CD14-positive monocyte (primary cell): ENCODE results near the gene KCNK18. TPM values are rescaled to one million over a fixed set of nuclear protein-coding genes. Genes with fewer than 3 reads are reported as not detected.

Experiments
- DNase-seq, 3 donors: peaks; one replicate each; pipeline ENCODE4 v3.0.0-alpha.2; 2011 to 2022
- H2AFZ ChIP-seq: 2 replicates; pipeline ENCODE4 v1.6.0; 2012; ENCODE audit warnings: mild to moderate bottlenecking, low read depth, low read length, inconsistent platforms; ENCODE audit not compliant: insufficient read depth, poor library complexity, severe bottlenecking
- H3K27ac ChIP-seq, 2 donors: 1 replicate in 1 of 2; 2 replicates in 1 of 2; pipeline ENCODE4 v1.5.1; 2012 to 2013; ENCODE audit warnings: low read length in 2 of 2, control low read depth in 1 of 2, inconsistent platforms in 1 of 2, low read depth in 1 of 2, mild to moderate bottlenecking in 1 of 2
- H3K27me3 ChIP-seq, 2 donors: one replicate each; pipeline versions ENCODE4 v1.6.0 to v1.6.1; 2011 to 2013; ENCODE audit warnings: low read length in 2 of 2; ENCODE audit not compliant: control insufficient read depth in 2 of 2, insufficient read depth in 2 of 2
- H3K36me3 ChIP-seq, 2 donors: replicated peaks in 1 of 2; 1 replicate in 1 of 2; 2 replicates in 1 of 2; pipeline versions ENCODE4 v1.5.1 to v1.6.1; 2012 to 2013; ENCODE audit warnings: low read length in 2 of 2, control low read depth in 1 of 2, inconsistent platforms in 1 of 2, mild to moderate bottlenecking in 1 of 2; ENCODE audit not compliant: insufficient read depth in 2 of 2, control insufficient read depth in 1 of 2
- H3K4me1 ChIP-seq, 2 donors: 1 replicate in 1 of 2; 2 replicates in 1 of 2; pipeline versions ENCODE4 v1.5.1 to v1.6.1; 2012 to 2013; ENCODE audit warnings: low read length in 2 of 2, control low read depth in 1 of 2, inconsistent platforms in 1 of 2, mild to moderate bottlenecking in 1 of 2, moderate library complexity in 1 of 2; ENCODE audit not compliant: insufficient read depth in 2 of 2, control insufficient read depth in 1 of 2
- H3K4me2 ChIP-seq: replicated peaks from 2 replicates; pipeline ENCODE3; 2012; ENCODE audit warnings: low read length, moderate library complexity, mild to moderate bottlenecking; ENCODE audit not compliant: poor library complexity, severe bottlenecking; ENCODE audit errors: extremely low read depth
- H3K4me3 ChIP-seq, 3 experiments: fragments of 200-600 bp in 1 of 3; sonication (generic) in 1 of 3; replicated peaks in 1 of 3; 1 replicate in 2 of 3; 2 replicates in 1 of 3; pipeline ENCODE4 v1.5.1; 2011 to 2013; ENCODE audit warnings: low read length in 3 of 3, mild to moderate bottlenecking in 3 of 3, control low read depth in 2 of 3, low read depth in 2 of 3, inconsistent platforms in 1 of 3, moderate library complexity in 1 of 3
- H3K79me2 ChIP-seq: 2 replicates; pipeline ENCODE4 v1.6.0; 2012; ENCODE audit warnings: mild to moderate bottlenecking, control low read depth, inconsistent platforms, low read length, moderate library complexity; ENCODE audit not compliant: insufficient read depth
- H3K9ac ChIP-seq: 2 replicates; pipeline ENCODE4 v1.6.0; 2017; ENCODE audit warnings: low read length, mild to moderate bottlenecking; ENCODE audit not compliant: insufficient read depth, poor library complexity, severe bottlenecking
- H3K9me3 ChIP-seq, 2 donors: replicated peaks in 1 of 2; 1 replicate in 1 of 2; 2 replicates in 1 of 2; pipeline versions ENCODE4 v1.5.1 to v1.6.1; 2012 to 2013; ENCODE audit warnings: low read length in 2 of 2, control low read depth in 1 of 2; ENCODE audit not compliant: control insufficient read depth in 1 of 2, insufficient read depth in 1 of 2
- H4K20me1 ChIP-seq: 2 replicates; pipeline ENCODE4 v1.6.0; 2012; ENCODE audit warnings: mild to moderate bottlenecking, low read length, control low read depth, moderate library complexity; ENCODE audit not compliant: insufficient read depth
- H3K27ac Mint-ChIP-seq, 7 donors: one replicate each; pipeline ENCODE4 v1.8.0; 2020; ENCODE audit warnings: mild to moderate bottlenecking in 7 of 7, mixed read lengths in 7 of 7, moderate library complexity in 6 of 7, inconsistent platforms in 2 of 7
- H3K27me3 Mint-ChIP-seq, 3 donors: one replicate each; pipeline ENCODE4 v1.8.0; 2021 to 2022; ENCODE audit warnings: low read depth in 3 of 3, mild to moderate bottlenecking in 3 of 3, mixed read lengths in 3 of 3, moderate library complexity in 3 of 3, inconsistent platforms in 1 of 3
- H3K36me3 Mint-ChIP-seq, 2 donors: one replicate each; pipeline ENCODE4 v1.8.0; 2020; ENCODE audit warnings: mixed read lengths in 2 of 2, inconsistent platforms in 1 of 2, mild to moderate bottlenecking in 1 of 2
- H3K4me1 Mint-ChIP-seq: one replicate; pipeline ENCODE4 v1.8.0; 2020; ENCODE audit warnings: mild to moderate bottlenecking, mixed read lengths
- H3K4me3 Mint-ChIP-seq, 2 donors: one replicate each; pipeline ENCODE4 v1.8.0; 2020; ENCODE audit warnings: mild to moderate bottlenecking in 2 of 2, mixed read lengths in 2 of 2, moderate library complexity in 1 of 2
- H3K9me3 Mint-ChIP-seq, 7 donors: one replicate each; pipeline ENCODE4 v1.8.0; 2020 to 2022; ENCODE audit warnings: mixed read lengths in 7 of 7, mild to moderate bottlenecking in 6 of 7, moderate library complexity in 6 of 7, inconsistent platforms in 2 of 7
- WGBS: methylation state at CpG from one replicate; pipeline ENCODE4 v1.1.5; 2013; ENCODE audit warnings: missing lambda C conversion rate; ENCODE audit not compliant: insufficient coverage; 5-methylcytosine and 5-hydroxymethylcytosine counted together
- intact Hi-C, 2 donors: fragments of 100-400 bp; cut with micrococcal nuclease; formaldehyde crosslinking; loops; one replicate each; pipeline versions ENCODE4 v1.15.0 to v1.15.1; 2023
- polyA plus RNA-seq, 3 donors: library from polyadenylated mRNA; depleted of rRNA in 1 of 3; unstranded in 2 of 3; stranded (reverse) in 1 of 3; fragments of 300-500 nt in 2 of 3; fragments of >200 nt in 1 of 3; fragmentation: Illumina TruSeq in 2 of 3; gene quantifications; 1 replicate in 2 of 3; 2 replicates in 1 of 3; pipeline ENCODE4 v1.2.3, GENCODE V29; 2012 to 2021
- TF ChIP-seq, protein P1 (sequence below): fragments of 200-600 bp; IDR thresholded peaks from one replicate; pipeline ENCODE4 v1.8.0; 2022; ENCODE audit warnings: antibody characterized with exemption, mild to moderate bottlenecking

The KCNK18 gene
- polyA plus RNA-seq, 3 donors, result not detected

GRCh38 chr10:117256910-117257309, 59.6 kb downstream of the KCNK18 start:
- TF ChIP-seq, protein P1, sequence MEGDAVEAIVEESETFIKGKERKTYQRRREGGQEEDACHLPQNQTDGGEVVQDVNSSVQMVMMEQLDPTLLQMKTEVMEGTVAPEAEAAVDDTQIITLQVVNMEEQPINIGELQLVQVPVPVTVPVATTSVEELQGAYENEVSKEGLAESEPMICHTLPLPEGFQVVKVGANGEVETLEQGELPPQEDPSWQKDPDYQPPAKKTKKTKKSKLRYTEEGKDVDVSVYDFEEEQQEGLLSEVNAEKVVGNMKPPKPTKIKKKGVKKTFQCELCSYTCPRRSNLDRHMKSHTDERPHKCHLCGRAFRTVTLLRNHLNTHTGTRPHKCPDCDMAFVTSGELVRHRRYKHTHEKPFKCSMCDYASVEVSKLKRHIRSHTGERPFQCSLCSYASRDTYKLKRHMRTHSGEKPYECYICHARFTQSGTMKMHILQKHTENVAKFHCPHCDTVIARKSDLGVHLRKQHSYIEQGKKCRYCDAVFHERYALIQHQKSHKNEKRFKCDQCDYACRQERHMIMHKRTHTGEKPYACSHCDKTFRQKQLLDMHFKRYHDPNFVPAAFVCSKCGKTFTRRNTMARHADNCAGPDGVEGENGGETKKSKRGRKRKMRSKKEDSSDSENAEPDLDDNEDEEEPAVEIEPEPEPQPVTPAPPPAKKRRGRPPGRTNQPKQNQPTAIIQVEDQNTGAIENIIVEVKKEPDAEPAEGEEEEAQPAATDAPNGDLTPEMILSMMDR, result no peak
- WGBS, result 100% methylated on average over 3 of the region's 10 CpGs
- H3K9me3 Mint-ChIP-seq, result no peaks in the 10 kb centered on the region

DNA sequence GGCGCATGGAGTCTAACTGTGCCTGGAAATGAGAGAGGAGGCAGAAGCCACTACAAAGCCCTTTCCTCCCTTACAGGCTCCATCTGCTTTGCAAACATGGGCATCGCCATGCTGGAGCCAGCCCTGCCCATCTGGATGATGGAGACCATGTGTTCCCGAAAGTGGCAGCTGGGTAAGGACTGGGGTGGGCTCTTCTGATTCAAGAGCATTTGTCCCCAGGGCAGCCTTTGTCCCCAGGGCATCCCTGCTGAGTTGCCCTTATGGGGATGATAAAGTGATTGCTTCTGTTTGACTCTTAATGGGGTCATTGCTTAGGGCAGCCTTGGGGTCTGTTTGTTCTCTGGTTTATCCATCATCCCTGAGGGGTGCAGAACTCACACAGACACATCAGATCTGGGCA, 60.4 kb downstream of the KCNK18 start:
- H4K20me1 ChIP-seq, result no peaks in the 10 kb centered on the region
- no peaks in the 10 kb centered on the region for H3K9me3 ChIP-seq
- no peak overlapping the region for H3K4me2 ChIP-seq
- no peaks in the 10 kb centered on the region for H3K9me3 Mint-ChIP-seq
- no peak overlapping the region for H3K27ac Mint-ChIP-seq
- no peak for DNase-seq
- no peak overlapping the region for H2AFZ ChIP-seq
- H3K4me3 ChIP-seq, result no peak overlapping the region
- H3K36me3 ChIP-seq, result no peaks in the 10 kb centered on the region
- no peaks in the 10 kb centered on the region for H3K36me3 Mint-ChIP-seq
- no peak overlapping the region for H3K4me3 Mint-ChIP-seq
- TF ChIP-seq, protein P1, result no peak
- peaks cover 0 to 7% (median 4%) of the 10 kb centered on the region in 3 donors for H3K27me3 Mint-ChIP-seq
- 100% methylated on average over 1 of the region's 3 CpGs for WGBS
- no peaks in the 10 kb centered on the region for H3K27me3 ChIP-seq
- intact Hi-C loops, result no loop called here
- H3K9ac ChIP-seq, result no peak overlapping the region
- H3K4me1 ChIP-seq, result peaks cover 0 to 13% of the 10 kb centered on the region in 2 donors
- H3K4me1 Mint-ChIP-seq, result peaks cover 22% of the 10 kb centered on the region
- H3K79me2 ChIP-seq, result no peaks in the 10 kb centered on the region
- H3K27ac ChIP-seq, result no peak overlapping the region

More at GRCh38 chr10:117256910-117257309, 59.6 kb downstream of the KCNK18 start:
- Mint-ChIP-seq H3K4me1 (peaks cover 22% of the 10 kb centered on the region), H3K4me3 (no peak overlapping the region), H3K27ac (no peak overlapping the region), H3K27me3 (peaks cover 0 to 7% (median 3%) of the 10 kb centered on the region in 3 donors), H3K36me3 (no peaks in the 10 kb centered on the region)
- intact Hi-C loops, result no loop called here
- no peak overlapping the region for H3K4me2 ChIP-seq
- H3K4me1 ChIP-seq, result peaks cover 0 to 13% of the 10 kb centered on the region in 2 donors
- no peaks in the 10 kb centered on the region for H3K27me3 ChIP-seq
- no peaks in the 10 kb centered on the region for H3K79me2 ChIP-seq
- no peaks in the 10 kb centered on the region for H3K9me3 ChIP-seq
- no peak overlapping the region for H3K4me3 ChIP-seq
- no peak overlapping the region for H3K9ac ChIP-seq
- H2AFZ ChIP-seq, result no peak overlapping the region
- H3K27ac ChIP-seq, result no peak overlapping the region
- DNase-seq, result no peak
- H3K36me3 ChIP-seq, result no peaks in the 10 kb centered on the region
- no peaks in the 10 kb centered on the region for H4K20me1 ChIP-seq
